T-helper 2 cell treated with Interferon-gamma antibody and Interleukin-4, amounts not matched to agents 100 ng/mL and 5 ng/mL, for 36 hours (primary cell): ENCODE results near the gene EHHADH. TPM values are rescaled to one million over a fixed set of nuclear protein-coding genes. Genes with fewer than 3 reads are reported as not detected.
"Not testable (repeated sequence)": the region's sequence is repeated elsewhere in the genome, so short reads cannot be mapped to it uniquely, and the experiment has no call there.

Source experiments
- intact Hi-C: fragments of 100-400 bp; cut with micrococcal nuclease; formaldehyde crosslinking; loops from one replicate; pipeline ENCODE4 v1.15.1; 2023
- total RNA-seq: library from RNA; stranded (reverse); gene quantifications from 2 replicates; pipeline ENCODE4 v1.2.3, GENCODE V29; 2022

EHHADH gene
- total RNA-seq, 1 donor from 2014 or later = 3.8 TPM

GRCh38 chr3:185253133-185253532, 716 bp downstream of the EHHADH start:
- intact Hi-C loops = not testable (repeated sequence)

GRCh38 chr3:185251272-185251671, 2.6 kb downstream of the EHHADH start:
- intact Hi-C loops = no loop called here

DNA sequence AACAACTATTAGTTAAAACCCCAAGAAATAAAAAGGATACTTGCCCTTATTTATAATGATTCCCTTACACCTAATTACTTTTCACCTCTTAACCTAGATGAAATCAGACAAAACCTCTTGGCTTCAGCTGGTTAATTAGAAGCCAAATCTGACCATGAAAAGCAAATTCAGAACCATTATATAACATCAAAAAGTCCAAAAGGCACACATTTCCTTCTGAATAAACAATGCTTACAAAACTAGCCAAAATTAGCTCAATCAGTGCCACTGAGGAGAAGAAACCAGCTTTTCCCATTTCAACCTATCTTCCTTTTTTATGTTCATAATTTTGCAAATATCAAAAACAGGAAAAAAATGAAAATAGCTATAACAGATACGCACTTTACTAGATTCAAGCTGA, 3.2 kb downstream of the EHHADH start:
- intact Hi-C loops = no loop called here

GRCh38 chr3:185250247-185250646, 3.6 kb downstream of the EHHADH start:
- intact Hi-C loops = no loop called here

GRCh38 chr3:185242642-185243041, 11.2 kb downstream of the EHHADH start:
- intact Hi-C loops = no loop called here

DNA sequence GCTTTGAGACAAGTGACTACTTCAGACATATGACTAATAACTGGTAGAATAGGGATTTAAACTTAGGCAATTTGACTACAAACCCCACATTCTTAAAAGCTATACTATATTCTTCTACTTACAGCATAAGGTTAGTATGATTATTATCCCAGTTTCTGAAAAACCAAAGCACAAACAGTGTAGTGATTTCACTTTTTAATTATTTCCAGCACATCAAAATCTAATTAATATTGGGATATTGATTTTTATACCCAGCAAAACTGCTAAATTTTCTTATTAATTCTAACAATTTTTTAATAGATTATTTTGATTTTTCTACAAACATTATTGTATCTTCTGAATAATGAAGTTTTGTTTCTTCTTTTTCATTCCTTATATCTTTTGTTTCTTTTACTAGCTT, 16.9 kb downstream of the EHHADH start:
- intact Hi-C loops = no loop called here

GRCh38 chr3:185233328-185233727, 20.5 kb downstream of the EHHADH start:
- intact Hi-C loops = no loop called here

GRCh38 chr3:185226526-185226925, 27.3 kb downstream of the EHHADH start:
- intact Hi-C loops = not testable (repeated sequence)

GRCh38 chr3:185225523-185225922, 28.3 kb downstream of the EHHADH start:
- intact Hi-C loops = no loop called here

DNA sequence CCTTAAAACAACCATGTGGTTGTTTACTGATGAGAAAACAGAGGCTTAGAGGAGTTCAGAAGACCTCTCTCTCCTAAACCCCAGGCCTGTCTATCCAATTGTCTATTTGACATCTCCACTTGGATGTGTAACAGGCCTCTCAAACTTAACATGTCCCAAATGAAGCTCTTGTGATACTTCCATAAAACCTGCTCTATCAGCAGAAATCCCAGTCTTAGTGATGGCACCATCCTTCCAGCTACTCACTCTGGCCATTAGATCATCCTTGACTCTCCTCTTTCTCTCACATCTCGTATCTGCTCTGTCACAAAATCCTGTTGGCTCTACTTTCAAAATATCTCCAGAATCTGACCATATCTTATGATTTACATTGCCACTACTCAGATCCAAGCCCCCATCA, 28.8 kb downstream of the EHHADH start:
- intact Hi-C loops = no loop called here

GRCh38 chr3:185221203-185221602, 32.6 kb downstream of the EHHADH start:
- intact Hi-C loops = no loop called here

DNA sequence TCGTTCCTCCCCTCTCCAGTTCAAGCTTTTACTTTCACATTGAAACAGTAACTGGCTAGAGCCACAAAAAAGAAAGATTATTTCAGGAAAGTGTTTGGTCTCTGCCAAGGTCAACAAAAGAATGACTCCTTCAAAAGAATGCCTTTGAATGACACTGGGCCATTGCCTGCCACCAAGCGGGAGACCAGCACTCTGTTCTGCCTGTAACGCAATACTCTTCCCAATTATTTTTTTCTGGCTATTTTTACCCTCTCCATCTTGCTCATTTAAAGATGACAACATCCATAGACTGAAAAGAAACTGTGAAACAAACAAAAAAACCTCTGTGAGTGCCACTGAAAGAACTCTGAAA, 37.3 kb downstream of the EHHADH start:
- intact Hi-C loops = no loop called here

GRCh38 chr3:185215873-185216606, 37.8 kb downstream of the EHHADH start:
- intact Hi-C loops = no loop called here

- intact Hi-C loops = no loop called here
Measured at GRCh38 chr3:185212559-185212958, 41.3 kb downstream of the EHHADH start.

DNA sequence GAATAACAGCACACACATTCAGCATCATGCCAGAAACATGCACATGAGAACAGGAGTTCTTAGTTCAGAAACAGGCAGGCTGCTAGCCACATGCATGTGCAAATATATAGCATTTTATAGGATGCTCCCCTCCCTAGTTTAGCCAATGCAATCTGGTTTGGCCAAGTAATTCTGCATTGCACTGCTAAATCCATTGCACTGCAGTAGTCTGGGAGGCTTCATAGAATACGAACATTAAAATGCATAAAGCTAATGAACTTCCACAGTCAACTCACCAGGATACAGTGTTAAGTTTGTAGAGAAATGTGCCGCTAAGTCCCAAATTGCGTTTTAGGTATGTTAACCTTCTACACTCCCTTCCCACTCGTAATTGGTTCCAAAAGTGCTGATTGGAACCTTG, 41.8 kb downstream of the EHHADH start:
- intact Hi-C loops = no loop called here

- intact Hi-C loops = no loop called here
Measured at GRCh38 chr3:185210621-185211142, 43.2 kb downstream of the EHHADH start.

- intact Hi-C loops = no loop called here
Measured at GRCh38 chr3:185208823-185209222, 45.0 kb downstream of the EHHADH start.

DNA sequence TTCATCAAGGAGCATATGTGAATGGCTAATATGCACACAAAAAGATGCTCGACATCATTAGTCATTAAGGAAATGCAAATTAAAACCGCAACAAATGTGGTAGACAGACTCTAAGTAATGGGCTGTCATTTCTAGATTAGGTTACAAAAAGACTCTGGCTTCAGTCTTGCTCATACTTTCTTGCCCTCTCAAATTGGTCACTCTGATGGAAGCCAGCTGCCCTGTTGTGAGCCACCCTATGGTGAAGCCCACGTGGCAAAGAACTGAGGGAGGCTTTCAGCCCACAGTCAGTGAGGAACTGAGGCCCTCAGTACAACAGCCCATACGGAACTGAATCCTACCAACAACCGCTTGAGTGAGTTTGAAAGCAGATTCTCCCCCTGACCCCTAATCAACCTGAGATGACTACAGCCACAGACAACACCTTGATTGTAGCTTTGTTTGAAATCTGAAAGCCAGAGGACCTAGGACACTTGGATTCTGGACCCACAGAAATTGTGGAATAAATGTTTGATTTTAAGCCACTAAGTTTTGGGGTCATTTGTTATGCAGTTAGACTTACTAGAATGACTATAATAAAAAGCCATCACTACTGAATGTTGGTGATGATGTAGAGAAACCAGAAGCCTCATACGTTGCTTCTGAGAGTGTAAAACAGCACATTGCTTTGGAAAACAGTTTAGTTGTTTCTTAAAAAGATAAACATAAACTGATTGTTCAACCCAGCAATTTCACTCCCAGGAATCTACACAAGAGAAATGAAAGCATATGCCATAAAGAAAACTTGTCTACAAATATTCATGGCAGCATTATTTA, 45.7 kb downstream of the EHHADH start:
- intact Hi-C loops = no loop called here

GRCh38 chr3:185207481-185207880, 46.4 kb downstream of the EHHADH start:
- intact Hi-C loops = no loop called here

GRCh38 chr3:185205865-185206264, 48.0 kb downstream of the EHHADH start:
- intact Hi-C loops = no loop called here

DNA sequence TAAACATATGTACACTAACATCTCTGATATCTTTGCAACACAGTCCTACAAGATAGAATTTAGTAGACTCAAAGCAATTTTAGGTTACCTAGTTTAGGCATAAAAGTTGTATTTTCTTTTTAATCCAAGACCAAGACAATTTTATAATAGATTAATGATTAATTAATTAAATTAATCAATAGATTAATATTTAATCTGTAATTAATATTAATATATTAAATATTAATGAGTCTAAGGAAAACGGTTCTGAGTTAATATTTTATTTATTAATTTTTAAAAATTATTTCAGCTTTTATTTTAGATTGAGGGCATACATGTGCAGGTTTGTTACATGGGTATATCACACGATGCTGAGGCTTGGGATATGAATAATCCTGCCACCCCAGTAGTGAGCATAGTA, 49.0 kb downstream of the EHHADH start:
- intact Hi-C loops = no loop called here

DNA sequence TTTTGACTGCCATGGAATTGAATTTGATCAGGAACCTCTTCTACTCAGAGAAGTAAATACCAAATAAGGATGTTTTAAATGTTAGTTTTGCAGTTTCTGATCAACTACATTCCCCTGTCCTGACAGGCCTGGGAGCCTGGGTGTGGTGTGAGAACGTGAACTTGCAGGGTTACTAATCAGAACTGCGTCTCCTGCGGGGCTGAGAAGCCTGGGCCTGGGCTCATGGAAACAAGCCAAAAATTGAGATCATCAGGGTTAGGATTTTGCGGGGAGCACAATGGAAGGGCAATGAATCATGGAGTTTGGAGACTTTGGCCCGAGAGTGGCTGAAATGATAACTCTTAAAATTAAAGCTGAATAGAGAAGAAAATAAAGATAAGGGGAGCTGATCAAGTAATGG, 53.2 kb downstream of the EHHADH start:
- intact Hi-C loops = no loop called here

- intact Hi-C loops = no loop called here
Measured at GRCh38 chr3:185199671-185200070, 54.2 kb downstream of the EHHADH start.
